HEK293 (cell line): ENCODE data around the gene IFNL4.
"Not testable (repeated sequence)": the region's sequence is repeated elsewhere in the genome, so short reads cannot be mapped to it uniquely, and the experiment has no call there.

Source experiments
- CTCF ChIA-PET: fragments of 350-600 bp; formaldehyde crosslinking; extraction: SDS; loops from one replicate; lab custom pipeline; 2021; ENCODE audit warnings: antibody characterized with exemption; lab: Yijun Ruan, JAX
- POLR2A ChIA-PET: fragments of 300-600 bp; formaldehyde crosslinking; extraction: SDS; loops from one replicate; lab custom pipeline; 2020; ENCODE audit warnings: antibody characterized with exemption, inconsistent platforms; lab: Yijun Ruan, JAX
- H3K27ac ChIP-seq: fragments of 200-500 bp; sonication (Bioruptor generic); 2 replicates; pipeline ENCODE4 v1.5.1; 2014; ENCODE audit warnings: low read depth, low read length, control low read depth, inconsistent platforms; ENCODE audit errors: extremely low read depth
- H3K36me3 ChIP-seq, 2 experiments: fragments of 200-500 bp in 1 of 2; sonication (Bioruptor generic) in 1 of 2; 1 replicate in 1 of 2; 2 replicates in 1 of 2; pipeline ENCODE4 v1.5.1; 2014 to 2017; ENCODE audit warnings: inconsistent platforms in 2 of 2, low read length in 2 of 2; ENCODE audit not compliant: control insufficient read depth in 2 of 2, insufficient read depth in 1 of 2
- H3K4me1 ChIP-seq: fragments of 200-500 bp; sonication (Bioruptor generic); 2 replicates; pipeline ENCODE4 v1.5.1; 2014; ENCODE audit warnings: mild to moderate bottlenecking, low read length, inconsistent platforms; ENCODE audit not compliant: control insufficient read depth, insufficient read depth
- H3K4me3 ChIP-seq: 2 replicates; pipeline ENCODE4 v1.5.1; 2011; ENCODE audit warnings: low read depth, mild to moderate bottlenecking, control low read depth, low read length, moderate library complexity
- H3K9me3 ChIP-seq: fragments of 200-500 bp; sonication (Bioruptor generic); 2 replicates; pipeline ENCODE4 v1.5.1; 2014; ENCODE audit warnings: low read depth, low read length, inconsistent platforms; ENCODE audit not compliant: control insufficient read depth, insufficient read depth
- BCL6B ChIP-seq: fragments of 450-650 bp; formaldehyde crosslinking; IDR thresholded peaks from 2 replicates; pipeline ENCODE4 v1.5.1; 2017; ENCODE audit warnings: missing biosample characterization, missing genetic modification characterization
- KLF17 ChIP-seq: fragments of 450-650 bp; formaldehyde crosslinking; IDR thresholded peaks from 2 replicates; pipeline ENCODE4 v1.5.1; 2016; ENCODE audit warnings: missing biosample characterization, missing genetic modification characterization
- MYNN ChIP-seq: fragments of 450-650 bp; formaldehyde crosslinking; IDR thresholded peaks from 2 replicates; pipeline ENCODE4 v1.5.1; 2016; ENCODE audit warnings: missing biosample characterization, missing genetic modification characterization, borderline replicate concordance
- SCRT2 ChIP-seq: fragments of 450-650 bp; formaldehyde crosslinking; IDR thresholded peaks from 2 replicates; pipeline ENCODE4 v1.5.1; 2016; ENCODE audit warnings: missing biosample characterization, missing genetic modification characterization
- ZBTB6 ChIP-seq: fragments of 450-650 bp; formaldehyde crosslinking; IDR thresholded peaks from 2 replicates; pipeline ENCODE4 v1.5.1; 2017; ENCODE audit warnings: missing biosample characterization, missing genetic modification characterization
- ZNF148 ChIP-seq: fragments of 450-650 bp; formaldehyde crosslinking; IDR thresholded peaks from 2 replicates; pipeline ENCODE4 v1.5.0; 2017; ENCODE audit warnings: missing biosample characterization, missing genetic modification characterization, borderline replicate concordance
- ZNF26 ChIP-seq: fragments of 450-650 bp; formaldehyde crosslinking; IDR thresholded peaks from 2 replicates; pipeline ENCODE4 v1.5.1; 2016; ENCODE audit warnings: missing biosample characterization, missing genetic modification characterization
- ZNF341 ChIP-seq: fragments of 450-650 bp; formaldehyde crosslinking; IDR thresholded peaks from 2 replicates; pipeline ENCODE4; 2016; ENCODE audit warnings: low read depth, missing biosample characterization, missing genetic modification characterization
- ZNF488 ChIP-seq: fragments of 450-650 bp; formaldehyde crosslinking; IDR thresholded peaks from 2 replicates; pipeline ENCODE4 v1.5.1; 2016; ENCODE audit warnings: missing biosample characterization, missing genetic modification characterization
- ZNF560 ChIP-seq: fragments of 450-650 bp; formaldehyde crosslinking; IDR thresholded peaks from 2 replicates; pipeline ENCODE4 v1.5.1; 2017; ENCODE audit warnings: missing biosample characterization, missing genetic modification characterization, borderline replicate concordance
- ZNF585B ChIP-seq: fragments of 450-650 bp; formaldehyde crosslinking; IDR thresholded peaks from 2 replicates; pipeline ENCODE4 v1.5.1; 2016; ENCODE audit warnings: missing biosample characterization, missing genetic modification characterization
- ZNF654 ChIP-seq: fragments of 450-650 bp; formaldehyde crosslinking; IDR thresholded peaks from 2 replicates; pipeline ENCODE4 v1.5.1; 2016; ENCODE audit warnings: low read depth, missing biosample characterization, missing genetic modification characterization
- ZNF704 ChIP-seq: fragments of 450-650 bp; formaldehyde crosslinking; IDR thresholded peaks from 2 replicates; pipeline ENCODE4 v1.5.1; 2016; ENCODE audit warnings: missing biosample characterization, missing genetic modification characterization
- ZSCAN16 ChIP-seq: fragments of 450-650 bp; formaldehyde crosslinking; IDR thresholded peaks from 2 replicates; pipeline ENCODE4 v1.5.1; 2016; ENCODE audit warnings: missing biosample characterization, missing genetic modification characterization
- ZSCAN4 ChIP-seq: fragments of 450-650 bp; formaldehyde crosslinking; IDR thresholded peaks from 2 replicates; pipeline ENCODE4 v1.5.1; 2017; ENCODE audit warnings: missing biosample characterization, missing genetic modification characterization

Gene IFNL4

GRCh38 chr19:39270036-39270871 is 21.6 kb upstream of the IFNL4 start (continued):
- TF ChIP-seq ZNF488 (tag by site-specific recombination) (no peak), ZNF26 (tag by site-specific recombination) (no peak), ZNF148 (tag by site-specific recombination) (no peak), ZBTB6 (no peak), MYNN (tag by site-specific recombination) (no peak), ZNF654 (tag by site-specific recombination) (no peak), ZSCAN4 (tag by site-specific recombination) (no peak), ZNF341 (tag by site-specific recombination) (no peak), BCL6B (tag by site-specific recombination) (0 out of 2 replicates have a peak, but pooled peaks have one; percentile 33), ZSCAN16 (tag by site-specific recombination) (no peak), ZNF560 (tag by site-specific recombination) (no peak), ZNF585B (no peak), KLF17 (tag by site-specific recombination) (no peak), SCRT2 (tag by site-specific recombination) (no peak), ZNF704 (tag by site-specific recombination) (no peak)

- H3K4me3 ChIP-seq, CTCF ChIA-PET, POLR2A ChIA-PET, H3K4me1 ChIP-seq, H3K27ac ChIP-seq, H3K9me3 ChIP-seq, H3K36me3 ChIP-seq: not testable (repeated sequence)
Measured at GRCh38 chr19:39269369-39269768, 20.7 kb upstream of the IFNL4 start.
